HG02678 (cell line): ENCODE measurements around the gene FBXO48.
"Not testable (repeated sequence)": the region's sequence is repeated elsewhere in the genome, so short reads cannot be mapped to it uniquely, and the experiment has no call there.

Experiments
- ATAC-seq: cut with Tn5 transposase; IDR thresholded peaks from one replicate; pipeline ENCODE4 v1.9.1; 2021; ENCODE audit warnings: mild to moderate bottlenecking, moderate library complexity; ENCODE audit not compliant: unreplicated experiment

The FBXO48 gene

GRCh38 chr2:68472796-68473414, 5.8 kb upstream of the FBXO48 start:
- ATAC-seq: no peak

DNA sequence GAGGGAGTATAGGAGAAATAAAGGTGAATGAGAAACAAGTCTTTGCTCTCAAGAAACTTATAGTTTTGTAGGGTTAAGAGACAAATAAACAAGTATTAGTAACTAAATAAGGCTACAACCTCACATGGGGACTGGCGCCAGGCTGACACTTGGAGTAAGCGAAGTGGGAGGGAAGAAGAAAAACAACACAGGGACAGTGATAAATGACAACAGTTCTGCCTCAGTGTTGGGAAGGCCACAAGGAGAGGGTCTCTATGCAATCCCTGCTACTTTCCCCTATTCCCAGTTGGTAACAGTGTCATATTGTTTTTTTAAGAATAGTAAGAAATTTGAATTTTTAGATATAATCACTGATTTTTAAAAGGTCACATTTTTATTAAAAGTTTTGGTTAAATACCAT, 4.3 kb upstream of the FBXO48 start:
- ATAC-seq: no peak

DNA sequence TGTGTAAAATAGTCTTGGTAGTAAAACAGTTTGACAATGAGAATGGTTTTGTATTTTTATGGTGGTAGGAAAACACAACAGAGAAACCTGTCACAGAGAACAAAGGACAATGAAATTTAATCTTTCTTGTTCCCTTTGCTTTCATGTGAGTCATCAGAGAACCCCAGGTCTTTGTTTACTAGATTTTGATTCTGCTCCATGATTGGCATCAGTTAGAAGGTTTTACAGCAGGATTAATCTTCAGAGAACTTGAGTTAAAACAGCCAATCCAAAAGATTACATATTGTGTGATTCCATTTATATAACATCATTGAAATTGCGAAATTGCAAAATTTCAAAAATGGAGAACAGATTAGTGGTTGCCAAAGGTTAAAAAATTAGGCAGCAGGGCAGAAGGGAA, 2.8 kb upstream of the FBXO48 start:
- ATAC-seq: no peak

DNA sequence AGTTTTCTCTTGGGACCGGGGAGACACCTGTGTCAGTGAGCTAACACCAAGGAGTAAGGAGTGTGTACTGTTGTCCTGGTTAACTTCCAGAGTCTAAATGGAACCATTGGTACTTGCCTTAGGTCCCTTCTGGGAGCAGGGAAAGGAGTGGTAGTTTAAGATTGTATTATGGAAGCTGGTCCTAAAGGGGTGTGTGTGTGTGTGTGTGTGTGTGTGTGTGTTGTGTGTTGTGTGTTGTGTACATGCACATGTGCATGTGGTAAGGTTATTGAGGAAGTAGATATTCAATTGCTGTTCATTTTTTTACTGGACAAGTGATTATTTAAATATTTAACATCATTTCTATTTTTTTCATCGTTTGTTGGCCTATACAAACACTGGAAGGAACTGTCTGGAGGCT, 1.7 kb upstream of the FBXO48 start:
- ATAC-seq: no peak

DNA sequence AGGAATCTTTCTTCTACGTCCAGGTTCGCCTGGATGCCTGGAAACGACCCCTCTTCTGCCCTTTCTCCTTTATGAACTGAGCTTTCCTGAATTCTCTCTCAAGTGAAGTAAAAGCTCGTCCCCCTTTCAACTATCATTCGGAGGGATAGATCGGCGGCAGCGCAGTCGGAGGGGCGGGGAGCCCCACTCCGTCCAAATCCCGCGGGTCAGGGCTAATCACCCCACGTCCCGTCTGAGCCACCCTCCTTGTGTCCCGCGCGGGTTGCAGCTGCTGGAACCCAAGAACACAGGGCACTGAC, 367 bp downstream of the FBXO48 start:
- no peak for ATAC-seq

DNA sequence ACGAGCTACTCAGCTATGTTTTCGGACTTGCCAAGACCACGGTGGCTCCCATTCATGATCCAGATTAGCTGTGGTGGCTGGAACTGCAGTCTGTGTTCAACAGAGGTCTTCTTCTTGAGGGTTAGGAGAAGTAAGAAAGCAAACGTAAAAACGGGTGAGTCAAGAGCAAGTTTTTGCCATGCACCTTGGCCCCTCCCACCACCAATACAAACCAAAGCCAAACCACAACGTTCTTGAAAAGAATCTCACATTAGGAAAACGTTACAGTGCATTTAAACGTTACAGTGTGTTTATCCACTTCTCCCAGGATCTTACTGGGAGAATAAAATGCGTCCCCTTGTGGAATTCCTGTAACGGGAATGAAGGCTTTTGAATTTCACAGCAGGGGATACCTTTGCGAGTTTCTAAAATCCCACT, 725 bp downstream of the FBXO48 start:
- ATAC-seq: no peak

DNA sequence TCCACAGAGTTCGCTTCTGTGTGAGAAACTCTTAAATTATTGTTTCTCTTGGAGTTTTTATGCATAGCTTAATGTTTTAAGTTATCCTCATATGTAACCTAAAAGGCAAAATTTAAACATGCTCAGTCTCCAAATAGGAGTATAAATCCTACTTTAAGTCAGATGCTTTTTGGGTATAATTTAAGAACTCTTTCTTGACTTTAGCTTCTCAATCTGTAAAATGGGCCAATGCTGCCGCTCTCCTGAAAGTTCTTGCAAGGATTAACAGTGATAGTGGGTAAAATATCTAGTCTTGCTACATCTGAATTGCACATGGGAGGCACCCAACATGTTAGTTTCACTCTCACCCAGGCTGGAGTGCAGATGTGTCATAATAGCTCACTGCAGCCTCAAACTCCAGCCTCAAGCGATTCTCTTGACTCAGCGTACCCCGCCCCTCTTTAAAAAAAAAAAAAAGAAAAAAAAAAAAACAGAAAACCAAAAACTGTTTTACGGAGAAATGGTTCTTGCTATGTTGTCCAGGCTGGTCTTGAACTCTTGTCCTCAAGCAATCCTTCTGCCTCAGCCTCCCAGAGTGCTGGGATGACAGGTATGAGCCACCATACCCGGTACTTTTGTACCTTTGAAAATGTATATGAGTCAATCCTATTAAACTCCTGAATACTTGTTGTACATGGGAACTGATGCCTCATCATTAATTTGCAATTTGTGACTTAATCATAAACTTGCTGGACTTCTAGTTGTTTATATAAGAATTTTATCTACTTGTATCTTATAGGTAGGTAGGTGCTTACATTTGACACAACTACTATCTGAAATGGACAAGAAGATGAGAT, 1.8 kb downstream of the FBXO48 start:
- ATAC-seq: no peak

- ATAC-seq: no peak
These were observed 2.4 kb downstream of the FBXO48 start for GRCh38 chr2:68464651-68465050.

DNA sequence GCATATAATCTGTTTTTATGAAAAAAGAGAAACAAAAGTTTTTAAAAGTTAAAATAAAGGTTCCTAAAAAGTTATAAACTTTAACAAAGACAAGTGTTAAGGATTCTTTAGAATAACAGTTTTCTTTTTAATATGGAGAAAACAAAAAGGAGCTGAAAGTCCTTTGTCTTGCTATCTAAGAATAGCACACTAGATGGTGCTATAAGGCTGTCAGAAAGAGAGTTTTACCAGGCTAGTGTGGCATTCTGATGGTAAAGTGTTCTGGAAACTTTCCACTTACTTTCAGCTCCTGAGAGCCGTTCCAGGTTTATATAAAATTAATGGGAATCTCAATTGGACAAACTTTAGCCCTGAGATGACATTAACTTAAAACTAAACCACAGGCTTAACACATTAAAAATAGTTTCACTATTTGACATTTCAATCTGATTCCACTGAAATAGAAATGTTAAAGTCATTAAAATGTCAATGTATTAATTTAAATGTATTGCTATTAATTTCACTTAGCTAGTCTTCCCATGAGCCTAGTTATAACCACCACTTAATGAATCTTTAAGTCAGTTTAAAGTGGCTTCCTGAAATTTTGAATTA, 3.7 kb downstream of the FBXO48 start:
- ATAC-seq: no peak

DNA sequence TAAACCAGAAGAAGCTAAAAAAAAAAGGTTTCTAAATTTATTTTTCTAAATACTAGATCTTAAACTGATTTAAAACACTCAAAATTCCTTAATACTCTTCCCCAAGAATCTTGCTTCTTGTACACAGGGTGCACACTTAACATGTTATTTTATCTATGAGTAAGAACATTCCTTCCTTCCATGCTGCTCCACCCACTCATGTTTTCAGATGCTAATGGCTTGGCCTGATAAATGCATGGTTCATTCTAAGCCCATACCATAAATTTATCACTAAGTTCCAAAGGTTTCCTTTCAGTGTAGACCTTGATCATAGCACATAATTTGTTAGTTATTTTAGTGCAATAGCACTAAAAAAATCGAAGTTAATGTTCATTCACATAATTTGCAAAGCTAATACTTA, 8.1 kb downstream of the FBXO48 start:
- ATAC-seq: no peak

DNA sequence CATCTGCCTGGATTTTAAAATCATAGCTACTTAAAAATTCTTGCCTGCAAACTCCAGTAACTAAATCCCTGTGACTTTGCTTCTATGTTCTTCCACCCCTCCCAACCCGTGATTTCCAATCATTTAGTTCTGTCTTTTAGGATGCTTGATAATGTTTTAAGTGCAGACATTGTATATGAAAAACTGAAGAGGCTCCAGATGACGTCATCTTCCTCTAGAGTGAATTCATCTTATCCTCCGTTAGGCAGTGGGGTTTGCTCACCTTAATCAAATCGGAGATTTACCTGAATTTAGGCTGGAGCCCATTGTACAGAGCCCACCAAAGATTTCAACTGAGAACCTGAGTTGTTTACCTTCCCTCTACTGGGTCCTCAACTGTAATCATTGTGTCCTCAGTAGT, 10.9 kb downstream of the FBXO48 start:
- ATAC-seq: no peak

DNA sequence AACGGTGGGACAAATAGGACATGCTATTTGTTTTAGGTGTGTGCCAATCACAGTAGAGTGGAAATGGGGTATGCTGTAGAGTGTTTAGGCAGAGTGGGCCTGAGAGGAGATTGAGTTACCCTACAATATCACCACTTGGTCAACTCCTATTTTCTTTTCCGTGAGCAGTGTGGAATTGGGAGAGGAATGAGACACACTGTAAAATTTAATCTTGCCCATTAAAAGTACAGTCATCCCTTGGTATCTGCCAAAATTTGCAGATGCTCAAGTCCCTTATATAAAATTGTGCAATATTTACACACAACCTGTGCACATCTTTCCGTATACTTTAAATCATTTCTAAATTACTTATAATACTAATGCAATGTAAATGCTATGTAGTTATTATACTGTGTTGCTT, 12.4 kb downstream of the FBXO48 start:
- no peak for ATAC-seq

- ATAC-seq: no peak
These were observed 13.2 kb downstream of the FBXO48 start for GRCh38 chr2:68453761-68454360.

GRCh38 chr2:68452158-68452900, 14.8 kb downstream of the FBXO48 start:
- no peak for ATAC-seq

DNA sequence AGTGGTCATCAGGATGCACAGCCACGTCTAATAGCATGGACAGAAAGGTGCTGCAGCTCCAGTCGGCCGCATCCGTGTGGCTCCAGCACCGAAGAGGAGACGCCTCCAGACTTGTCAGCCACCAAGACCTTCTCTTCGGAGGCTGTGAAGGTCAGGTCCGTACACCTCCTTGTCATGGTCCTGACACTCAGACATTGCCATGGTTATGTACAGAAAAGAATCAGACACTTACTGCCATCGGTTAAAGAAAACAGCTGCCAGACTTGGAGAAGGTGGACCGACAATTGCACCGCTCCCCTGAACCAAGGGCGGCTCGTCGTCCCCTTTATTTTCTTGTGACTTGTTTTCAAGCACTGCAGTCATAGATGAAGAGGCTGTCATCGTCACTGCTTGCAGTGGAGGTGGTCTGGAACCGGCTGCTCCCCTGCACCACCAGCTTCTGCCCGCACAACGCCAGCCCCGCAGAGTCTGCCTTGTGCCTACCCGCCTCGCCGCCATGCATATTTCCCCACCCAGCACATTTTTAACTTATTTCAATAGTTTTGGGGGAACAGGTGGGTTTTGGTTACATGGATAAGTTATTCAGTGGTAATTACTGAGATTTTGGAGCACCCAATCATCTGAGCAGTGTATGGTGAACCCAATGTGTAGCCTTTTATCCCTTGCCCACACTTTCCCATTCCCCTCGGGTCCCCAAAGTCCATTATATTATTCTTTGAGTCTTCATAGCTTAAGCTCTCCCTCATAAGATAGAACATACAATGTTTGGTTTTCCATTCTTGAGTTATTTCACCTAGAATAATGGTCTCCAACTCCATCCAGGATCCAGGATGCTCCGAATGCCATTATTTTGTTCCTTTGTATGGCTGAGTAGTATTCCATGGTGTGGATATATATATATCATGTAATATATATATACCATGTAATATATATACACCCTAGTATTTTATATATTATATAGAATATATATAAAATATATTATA, 18.1 kb downstream of the FBXO48 start:
- ATAC-seq: no peak

- ATAC-seq: no peak
These were observed 20.0 kb downstream of the FBXO48 start for GRCh38 chr2:68447118-68447517.

DNA sequence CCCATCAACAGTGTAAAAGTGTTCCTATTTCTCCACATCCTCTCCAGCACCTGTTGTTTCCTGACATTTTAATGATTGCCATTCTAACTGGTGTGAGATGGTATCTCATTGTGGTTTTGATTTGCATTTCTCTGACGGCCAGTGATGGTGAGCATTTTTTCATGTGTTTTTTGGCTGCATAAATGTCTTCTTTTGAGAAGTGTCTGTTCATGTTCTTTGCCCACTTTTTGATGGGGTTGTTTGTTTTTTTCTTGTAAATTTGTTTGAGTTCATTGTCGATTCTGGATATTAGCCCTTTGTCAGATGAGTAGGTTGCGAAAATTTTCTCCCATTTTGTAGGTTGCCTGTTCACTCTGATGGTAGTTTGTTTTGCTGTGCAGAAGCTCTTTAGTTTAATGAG, 20.7 kb downstream of the FBXO48 start:
- not testable (repeated sequence) for ATAC-seq

DNA sequence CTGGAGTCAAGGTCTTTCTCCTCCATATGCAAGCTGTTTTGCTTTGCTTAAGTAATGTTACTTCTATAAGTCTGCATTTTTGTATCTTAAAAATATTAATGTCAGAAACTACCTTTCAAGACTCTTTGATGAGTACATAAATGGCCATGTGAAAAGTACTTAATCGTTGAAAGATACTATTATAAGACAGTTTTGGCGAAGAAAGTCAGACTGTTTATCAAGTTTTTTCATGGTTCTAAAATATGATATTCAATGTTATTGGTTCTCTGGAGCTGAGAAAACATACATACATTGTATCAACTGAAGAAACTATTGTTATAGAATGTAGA, 25.1 kb downstream of the FBXO48 start:
- ATAC-seq: no peak

- ATAC-seq: peak; percentile 98
These were observed 25.7 kb downstream of the FBXO48 start for GRCh38 chr2:68441179-68441993.
